Stimulated activated naive CD8-positive, alpha-beta T cell treated with anti-CD3 and anti-CD28 coated beads, Interleukin-15, amount 100 ng/mL, for 72 hours (primary cell): Measurements from ENCODE around the gene PEMT.
A peak's percentile ranks its signal among the peaks of the same experiment; 100 is the strongest.

ENCODE experiments used
- ATAC-seq: fragments of 150-1000 bp; cut with Tn5 transposase; 2 replicates; pipeline ENCODE4 v1.10.0; 2021; ENCODE audit warnings: mild to moderate bottlenecking, moderate library complexity
- DNase-seq, 2 donors: peaks; one replicate each; pipeline ENCODE4 v3.0.0; 2021 to 2022
- H3K27ac Mint-ChIP-seq, 2 donors: one replicate each; pipeline ENCODE4 v1.8.0; 2022; ENCODE audit warnings: mild to moderate bottlenecking in 2 of 2, mixed read lengths in 2 of 2, moderate library complexity in 2 of 2
- H3K27me3 Mint-ChIP-seq: one replicate; pipeline ENCODE4 v1.8.0; 2022; ENCODE audit warnings: mixed read lengths
- H3K4me1 Mint-ChIP-seq: one replicate; pipeline ENCODE4 v1.8.0; 2022; ENCODE audit warnings: mild to moderate bottlenecking, mixed read lengths
- H3K4me3 Mint-ChIP-seq, 2 donors: one replicate each; pipeline ENCODE4 v1.8.0; 2022; ENCODE audit warnings: mild to moderate bottlenecking in 2 of 2, mixed read lengths in 2 of 2, moderate library complexity in 1 of 2
- H3K9me3 Mint-ChIP-seq, 2 donors: one replicate each; pipeline ENCODE4 v1.8.0; 2022; ENCODE audit warnings: mixed read lengths in 2 of 2

PEMT gene

GRCh38 chr17:17504341-17505140, 87.0 kb downstream of the PEMT start:
- Mint-ChIP-seq H3K27me3 (no peaks in the 10 kb centered on the region), H3K4me1 (no peaks in the 10 kb centered on the region), H3K4me3 (no peak overlapping the region), H3K27ac (no peak overlapping the region), H3K9me3 (no peaks in the 10 kb centered on the region)
- DNase-seq, result no peak
- ATAC-seq, result peak; percentile 14

GRCh38 chr17:17503566-17504130, 87.9 kb downstream of the PEMT start:
- Mint-ChIP-seq H3K9me3 (no peaks in the 10 kb centered on the region), H3K27ac (no peak overlapping the region), H3K4me3 (no peak overlapping the region), H3K4me1 (no peaks in the 10 kb centered on the region), H3K27me3 (no peaks in the 10 kb centered on the region)
- DNase-seq (no peak), ATAC-seq (peak; percentile 31)

- H3K27me3 Mint-ChIP-seq, result no peaks in the 10 kb centered on the region
- no peak overlapping the region for H3K27ac Mint-ChIP-seq
- ATAC-seq, result no peak
- H3K9me3 Mint-ChIP-seq, result no peaks in the 10 kb centered on the region
- DNase-seq, result no peak
- H3K4me1 Mint-ChIP-seq, result no peaks in the 10 kb centered on the region
- H3K4me3 Mint-ChIP-seq, result no peak overlapping the region
Observed at GRCh38 chr17:17502741-17503565, 88.6 kb downstream of the PEMT start.

GRCh38 chr17:17500999-17501605, 90.4 kb downstream of the PEMT start:
- H3K27me3 Mint-ChIP-seq, result peaks cover under 1% of the 10 kb centered on the region
- no peak for DNase-seq
- no peaks in the 10 kb centered on the region for H3K9me3 Mint-ChIP-seq

DNA sequence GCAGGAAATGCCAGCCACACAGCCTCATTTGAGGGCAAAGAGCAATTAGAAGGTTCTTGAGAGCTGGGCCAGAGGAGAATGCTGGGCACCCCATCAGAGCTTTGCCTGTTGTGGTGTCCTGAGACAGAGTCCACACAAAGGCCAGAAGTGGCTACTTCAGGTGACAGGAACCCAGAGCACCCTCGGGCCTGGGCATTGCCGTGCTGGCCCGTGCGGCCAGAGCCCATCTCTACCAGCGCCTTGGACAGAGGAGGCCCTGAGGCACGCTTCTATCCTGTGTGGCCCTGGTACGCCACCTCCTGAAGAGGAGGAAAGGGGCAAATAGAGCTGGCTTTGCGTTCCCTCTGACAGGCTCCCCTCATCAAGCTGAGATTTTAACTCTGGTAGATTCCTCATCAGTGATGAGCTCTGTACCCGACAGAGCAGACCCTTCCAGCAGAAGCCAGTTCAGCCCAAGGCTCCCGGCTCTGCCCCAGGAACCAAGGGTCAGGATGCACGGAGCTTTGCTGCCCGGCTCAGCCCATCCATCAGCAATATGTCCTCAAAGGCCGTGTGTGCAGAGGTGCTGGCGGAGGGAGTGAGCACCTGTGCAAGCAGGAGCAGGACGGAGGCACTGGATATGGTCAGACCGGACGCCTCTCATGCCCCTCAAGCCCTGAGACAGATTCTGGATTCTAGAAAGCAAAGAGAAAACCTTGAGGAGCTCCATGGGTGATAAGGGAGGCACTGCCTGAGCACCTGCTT, 91.9 kb downstream of the PEMT start:
- H3K9me3 Mint-ChIP-seq, result no peaks in the 10 kb centered on the region
- H3K4me1 Mint-ChIP-seq, result peaks cover 20% of the 10 kb centered on the region
- no peak overlapping the region for H3K4me3 Mint-ChIP-seq
- no peak for DNase-seq
- peaks cover 15% of the 10 kb centered on the region for H3K27me3 Mint-ChIP-seq
- no peak for ATAC-seq
- no peak overlapping the region for H3K27ac Mint-ChIP-seq

More at GRCh38 chr17:17500999-17501605, 90.4 kb downstream of the PEMT start:
- Mint-ChIP-seq H3K4me3 (no peak overlapping the region), H3K4me1 (peaks cover 6% of the 10 kb centered on the region), H3K27ac (no peak overlapping the region)
- no peak for ATAC-seq

- DNase-seq (no peak), ATAC-seq (no peak)
- H3K27ac Mint-ChIP-seq, result no peak overlapping the region
- H3K4me1 Mint-ChIP-seq, result peaks cover 22% of the 10 kb centered on the region
- peaks cover 18% of the 10 kb centered on the region for H3K27me3 Mint-ChIP-seq
- H3K9me3 Mint-ChIP-seq, result no peaks in the 10 kb centered on the region
- H3K4me3 Mint-ChIP-seq, result no peak overlapping the region
Observed at GRCh38 chr17:17498606-17499301, 92.8 kb downstream of the PEMT start.

DNA sequence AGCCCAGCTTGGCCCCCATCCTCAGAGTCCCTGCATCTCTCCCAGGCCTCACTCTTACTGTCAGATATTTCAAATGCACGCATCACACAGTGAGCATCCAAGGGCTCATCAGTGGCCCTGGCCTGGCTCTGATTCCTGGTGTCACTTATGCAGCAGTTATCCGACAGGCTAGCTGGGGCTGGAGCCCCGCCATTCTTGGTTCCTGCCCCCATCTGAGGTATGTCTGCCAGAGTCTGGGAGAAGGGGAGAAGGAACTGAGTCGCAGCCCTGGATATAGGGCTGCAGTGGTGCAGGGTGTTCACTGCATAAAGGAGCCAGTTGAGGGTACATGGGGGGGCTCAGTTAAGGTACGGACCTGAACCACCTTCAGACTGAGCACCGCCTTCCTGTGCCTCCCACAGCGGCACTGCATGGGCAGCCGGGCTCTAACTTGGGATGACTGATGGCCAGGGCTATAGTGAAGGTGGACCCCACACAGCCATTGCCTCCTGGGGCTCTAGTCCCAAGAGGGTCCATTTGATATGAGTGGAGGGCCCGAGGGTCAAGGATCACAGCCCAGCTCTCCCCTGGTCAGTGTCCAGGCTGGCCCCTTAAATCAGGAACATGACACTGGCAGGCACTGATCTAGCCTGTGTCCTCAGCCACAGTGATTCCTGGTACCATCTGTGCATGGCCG, 93.5 kb downstream of the PEMT start:
- ATAC-seq, result no peak
- Mint-ChIP-seq H3K4me3 (no peak overlapping the region), H3K27me3 (peaks cover 18% of the 10 kb centered on the region), H3K4me1 (peaks cover 22% of the 10 kb centered on the region), H3K27ac (no peak overlapping the region), H3K9me3 (no peaks in the 10 kb centered on the region)
- DNase-seq, result no peak

DNA sequence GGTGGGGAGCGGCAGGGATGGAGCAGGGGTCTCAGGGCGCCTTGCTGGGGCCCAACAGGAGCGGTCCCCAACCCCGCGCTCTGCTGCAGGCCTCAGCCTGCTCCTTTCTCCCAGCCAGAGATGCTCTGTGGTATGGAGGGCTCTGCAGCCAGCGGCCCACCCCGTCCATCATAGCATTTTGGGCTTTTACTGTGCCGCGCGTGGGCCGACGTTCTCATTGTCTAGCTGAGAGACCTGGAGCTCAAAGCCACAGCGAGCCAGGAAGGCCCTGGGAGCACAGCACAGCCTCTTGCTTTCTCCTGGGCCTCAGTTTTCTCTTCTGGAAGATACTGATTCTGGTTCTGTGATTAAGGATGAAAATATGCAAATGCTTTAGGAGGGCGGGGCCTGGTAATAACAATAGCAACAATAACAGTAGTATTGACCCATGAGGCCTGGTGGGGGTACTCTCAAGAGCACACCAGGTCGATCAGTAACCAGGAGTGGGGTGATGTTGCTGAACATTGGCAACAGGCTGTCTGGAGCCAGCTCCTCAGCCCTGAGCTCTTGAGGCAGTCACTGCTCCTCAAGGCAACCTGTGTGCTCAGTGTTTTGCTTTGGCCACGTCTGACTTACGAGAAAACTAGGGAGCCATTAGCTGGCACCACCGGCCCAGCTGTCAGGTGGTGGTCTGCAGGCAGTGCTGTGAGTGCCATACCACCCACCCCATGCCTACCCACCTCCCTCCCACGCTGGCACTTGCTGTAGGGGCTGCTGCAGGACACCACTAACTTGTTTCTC, 94.3 kb downstream of the PEMT start:
- no peak overlapping the region for H3K27ac Mint-ChIP-seq
- H3K9me3 Mint-ChIP-seq, result no peaks in the 10 kb centered on the region
- H3K27me3 Mint-ChIP-seq, result peaks cover 18% of the 10 kb centered on the region
- ATAC-seq (peak; percentile 0), DNase-seq (no peak)
- H3K4me1 Mint-ChIP-seq, result peaks cover 22% of the 10 kb centered on the region
- peak overlapping the region; percentile 51 to 75 for H3K4me3 Mint-ChIP-seq

- Mint-ChIP-seq H3K27me3 (peaks cover 18% of the 10 kb centered on the region), H3K27ac (peak within 1 kb of the TSS in 1 of 2 donors; percentile 51), H3K4me3 (peak within 1 kb of the TSS; percentile 79 to 83), H3K4me1 (peaks cover 22% of the 10 kb centered on the region), H3K9me3 (no peaks in the 10 kb centered on the region)
- ATAC-seq (peak; percentile 87), DNase-seq (peak; percentile 81 to 87)
Observed at GRCh38 chr17:17496189-17497064, 95.1 kb downstream of the PEMT start, which contains the start of gene RASD1. Gene RASD1, minus strand, starts transcription at chr17:17496395. Its CDS starts 214 bp downstream, at chr17:17496181.

GRCh38 chr17:17495536-17496188, 95.8 kb downstream of the PEMT start:
- Mint-ChIP-seq H3K9me3 (no peaks in the 10 kb centered on the region), H3K27ac (peak overlapping the region in 1 of 2 donors; percentile 51), H3K4me3 (peak overlapping the region; percentile 79 to 83), H3K27me3 (peaks cover 18% of the 10 kb centered on the region), H3K4me1 (peaks cover 22% of the 10 kb centered on the region)
- DNase-seq, result no peak
- peak; percentile 17 for ATAC-seq

DNA sequence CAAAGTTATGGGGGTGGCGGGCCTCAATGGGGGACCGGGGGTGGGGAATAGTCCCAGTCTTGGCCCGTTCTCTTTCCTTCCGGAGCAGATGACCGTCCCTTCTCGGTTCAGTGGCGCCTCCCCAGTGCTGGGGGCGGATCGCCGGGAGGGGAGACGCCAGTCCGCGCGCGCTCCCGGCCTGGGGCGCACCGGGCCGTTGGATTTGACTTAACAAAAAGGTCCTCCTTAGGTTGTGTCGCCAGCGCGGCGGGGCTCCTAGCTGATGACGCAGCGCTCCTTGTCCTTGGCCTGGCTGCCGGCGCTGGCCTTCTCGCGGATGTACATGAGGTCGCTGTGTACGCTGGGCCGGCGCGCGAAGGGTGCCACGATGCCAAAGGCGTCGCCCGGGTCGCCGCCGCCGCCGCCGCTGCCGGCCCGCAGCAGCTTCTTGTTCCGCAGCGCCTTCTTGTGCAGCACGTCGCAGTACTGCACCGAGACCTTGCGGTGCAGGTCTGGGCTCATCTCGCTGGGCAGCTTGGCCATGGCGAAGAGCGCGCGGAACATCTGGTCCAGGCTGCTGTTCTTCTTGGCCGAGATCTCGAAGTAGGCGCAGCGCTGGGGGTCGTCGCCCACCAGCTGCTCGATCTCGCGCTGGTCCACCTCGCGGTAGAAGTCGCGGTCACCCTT, 96.5 kb downstream of the PEMT start:
- peaks cover 18% of the 10 kb centered on the region for H3K27me3 Mint-ChIP-seq
- peaks cover 22% of the 10 kb centered on the region for H3K4me1 Mint-ChIP-seq
- peak in 1 of 2 donors; percentile 16 for DNase-seq
- no peaks in the 10 kb centered on the region for H3K9me3 Mint-ChIP-seq
- H3K27ac Mint-ChIP-seq, result peak overlapping the region in 1 of 2 donors; percentile 51
- no peak for ATAC-seq
- peak overlapping the region; percentile 79 to 83 for H3K4me3 Mint-ChIP-seq

- no peaks in the 10 kb centered on the region for H3K9me3 Mint-ChIP-seq
- peaks cover 22% of the 10 kb centered on the region for H3K4me1 Mint-ChIP-seq
- DNase-seq (no peak), ATAC-seq (no peak)
- peaks cover 18% of the 10 kb centered on the region for H3K27me3 Mint-ChIP-seq
- no peak overlapping the region for H3K27ac Mint-ChIP-seq
- peak overlapping the region in 1 of 2 donors; percentile 79 for H3K4me3 Mint-ChIP-seq
Observed at GRCh38 chr17:17494499-17494869, 97.0 kb downstream of the PEMT start.
